Testis (tissue), 5 donors: ENCODE data around the gene BRD3OS. TPM values are rescaled to one million over a fixed set of nuclear protein-coding genes. Genes with fewer than 3 reads are reported as not detected.

Experiments used
- DNase-seq: peaks from one replicate; pipeline ENCODE4 v3.0.0-alpha.2; 2019
- H3K27ac ChIP-seq, 2 donors: fragments of 200-600 bp; sonication (generic); one replicate each; pipeline ENCODE4 v1.5.1; 2019
- H3K27me3 ChIP-seq: fragments of 200-600 bp; sonication (generic); one replicate; pipeline ENCODE4 v1.5.1; 2019
- H3K36me3 ChIP-seq: fragments of 200-600 bp; sonication (generic); one replicate; pipeline ENCODE4 v1.5.1; 2017; ENCODE audit warnings: low read depth; ENCODE audit errors: missing control alignments
- H3K4me1 ChIP-seq: fragments of 200-600 bp; sonication (generic); one replicate; pipeline ENCODE4 v1.5.1; 2019
- H3K4me3 ChIP-seq, 2 donors: fragments of 200-600 bp; sonication (generic); one replicate each; pipeline ENCODE4 v1.5.1; 2017 to 2019
- H3K9me3 ChIP-seq: fragments of 200-600 bp; sonication (generic); one replicate; pipeline ENCODE4 v1.5.1; 2017
- POLR2A ChIP-seq: fragments of 450-650 bp; IDR thresholded peaks from one replicate; pipeline ENCODE4 v1.6.1; 2017; ENCODE audit warnings: antibody characterized with exemption, mild to moderate bottlenecking, moderate library complexity
- WGBS, 2 donors: methylation state at CpG; one replicate each; pipeline ENCODE4 v1.1.5; 2018; 5-methylcytosine and 5-hydroxymethylcytosine counted together
- intact Hi-C: fragments of 100-400 bp; cut with DNase I; formaldehyde crosslinking; loops from one replicate; pipeline ENCODE4 v1.15.1; 2023; ENCODE audit warnings: low total_unique reads
- long read RNA-seq, 2 donors: transcript quantifications; one replicate each; lab custom pipeline, GENCODE V29; 2026
- polyA plus RNA-seq: library from polyadenylated mRNA; stranded (reverse); fragments of 350-450 nt; fragmentation: Illumina TruSeq; extraction: RNeasy Lipid Tissue Mini Kit (QIAGEN cat#74804); gene quantifications from one replicate; pipeline ENCODE4 v1.2.3, GENCODE V29; 2014; ENCODE audit warnings: low read depth, low replicate concordance; ENCODE audit not compliant: insufficient read depth
- total RNA-seq, 2 donors: library from RNA; depleted of rRNA; stranded (reverse); fragments of >200 nt; gene quantifications; one replicate each; pipeline ENCODE4 v1.2.3, GENCODE V29; 2016
- TF ChIP-seq, protein P1 (sequence below), 3 experiments: fragments of 450-650 bp in 2 of 3; fragments of 200-600 bp in 1 of 3; sonication (generic) in 1 of 3; IDR thresholded peaks; one replicate each; pipeline ENCODE4 v1.5.1; 2016 to 2019; ENCODE audit warnings: antibody characterized with exemption in 3 of 3, mild to moderate bottlenecking in 2 of 3, moderate library complexity in 1 of 3

BRD3OS gene, protein sequence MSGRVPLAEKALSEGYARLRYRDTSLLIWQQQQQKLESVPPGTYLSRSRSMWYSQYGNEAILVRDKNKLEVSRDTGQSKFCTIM
- 10 to 100 TPM; 18.9 to 19.0 TPM for total RNA-seq
- polyA plus RNA-seq = 29.5 TPM
- long read RNA-seq, donor 1, full-length matches to known transcripts = 130 of 130 reads
- long read RNA-seq, donor 1, partial matches to known transcripts = 0 of 130 reads
- long read RNA-seq, donor 1, other reads (novel, unspliced or antisense) = 0 of 130 reads
- long read RNA-seq, donor 2, full-length matches to known transcripts = 56 of 62 reads
- long read RNA-seq, donor 2, partial matches to known transcripts = 6 of 62 reads
- long read RNA-seq, donor 2, other reads (novel, unspliced or antisense) = 0 of 62 reads

- no peak for TF ChIP-seq POLR2A
- TF ChIP-seq, protein P1, sequence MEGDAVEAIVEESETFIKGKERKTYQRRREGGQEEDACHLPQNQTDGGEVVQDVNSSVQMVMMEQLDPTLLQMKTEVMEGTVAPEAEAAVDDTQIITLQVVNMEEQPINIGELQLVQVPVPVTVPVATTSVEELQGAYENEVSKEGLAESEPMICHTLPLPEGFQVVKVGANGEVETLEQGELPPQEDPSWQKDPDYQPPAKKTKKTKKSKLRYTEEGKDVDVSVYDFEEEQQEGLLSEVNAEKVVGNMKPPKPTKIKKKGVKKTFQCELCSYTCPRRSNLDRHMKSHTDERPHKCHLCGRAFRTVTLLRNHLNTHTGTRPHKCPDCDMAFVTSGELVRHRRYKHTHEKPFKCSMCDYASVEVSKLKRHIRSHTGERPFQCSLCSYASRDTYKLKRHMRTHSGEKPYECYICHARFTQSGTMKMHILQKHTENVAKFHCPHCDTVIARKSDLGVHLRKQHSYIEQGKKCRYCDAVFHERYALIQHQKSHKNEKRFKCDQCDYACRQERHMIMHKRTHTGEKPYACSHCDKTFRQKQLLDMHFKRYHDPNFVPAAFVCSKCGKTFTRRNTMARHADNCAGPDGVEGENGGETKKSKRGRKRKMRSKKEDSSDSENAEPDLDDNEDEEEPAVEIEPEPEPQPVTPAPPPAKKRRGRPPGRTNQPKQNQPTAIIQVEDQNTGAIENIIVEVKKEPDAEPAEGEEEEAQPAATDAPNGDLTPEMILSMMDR (IDR thresholded peaks at IDR 0.05) = no peak
- Histone ChIP-seq H3K4me1 (peaks cover 15% of the 10 kb centered on the region), H3K27ac (peak within 1 kb of the TSS; percentile 63 to 83), H3K36me3 (no peaks in the 10 kb centered on the region), H3K27me3 (no peaks in the 10 kb centered on the region), H3K9me3 (no peaks in the 10 kb centered on the region), H3K4me3 (peak within 1 kb of the TSS; percentile 85 to 86)
- peak; percentile 97 for DNase-seq
- 1% methylated on average over 13 to 40 of the region's 43 CpGs for WGBS, 2 donors
- intact Hi-C loops = no loop called here
Observed at GRCh38 chr9:134024828-134025605, at the start of gene BRD3OS. Gene BRD3OS, plus strand, starts transcription at chr9:134025481. Its CDS starts 1,267 bp downstream, at chr9:134026748.

GRCh38 chr9:133975511-133975910, 49.8 kb upstream of the BRD3OS start:
- no peak overlapping the region for H3K4me3 ChIP-seq
- no peaks in the 10 kb centered on the region for H3K36me3 ChIP-seq
- no peaks in the 10 kb centered on the region for H3K27me3 ChIP-seq
- peaks cover 5% of the 10 kb centered on the region for H3K4me1 ChIP-seq
- 89 to 97% methylated on average over 3 of the region's 3 CpGs for WGBS, 2 donors
- intact Hi-C loops = no loop called here
- DNase-seq = no peak
- TF ChIP-seq POLR2A = no peak
- TF ChIP-seq, protein P1 (IDR thresholded peaks at IDR 0.05) = no peak
- no peak overlapping the region for H3K27ac ChIP-seq
- no peaks in the 10 kb centered on the region for H3K9me3 ChIP-seq

GRCh38 chr9:133976191-133976861, 49.0 kb upstream of the BRD3OS start:
- peaks cover 5% of the 10 kb centered on the region for H3K4me1 ChIP-seq
- no peaks in the 10 kb centered on the region for H3K9me3 ChIP-seq
- no peak for DNase-seq
- H3K27me3 ChIP-seq = no peaks in the 10 kb centered on the region
- TF ChIP-seq POLR2A = no peak
- TF ChIP-seq, protein P1 (IDR thresholded peaks at IDR 0.05) = no peak
- H3K4me3 ChIP-seq = no peak overlapping the region
- intact Hi-C loops = no loop called here
- no peaks in the 10 kb centered on the region for H3K36me3 ChIP-seq
- H3K27ac ChIP-seq = no peak overlapping the region
- WGBS, 2 donors = 90% methylated on average over 16 to 17 of the region's 17 CpGs

GRCh38 chr9:133976887-133977286, 48.4 kb upstream of the BRD3OS start:
- no peaks in the 10 kb centered on the region for H3K9me3 ChIP-seq
- H3K27me3 ChIP-seq = no peaks in the 10 kb centered on the region
- intact Hi-C loops = no loop called here
- H3K4me3 ChIP-seq = no peak overlapping the region
- no peak overlapping the region for H3K27ac ChIP-seq
- 88 to 95% methylated on average over 6 to 9 of the region's 9 CpGs for WGBS, 2 donors
- DNase-seq = no peak
- no peak for TF ChIP-seq POLR2A
- TF ChIP-seq, protein P1 (IDR thresholded peaks at IDR 0.05) = no peak
- no peaks in the 10 kb centered on the region for H3K36me3 ChIP-seq
- no peaks in the 10 kb centered on the region for H3K4me1 ChIP-seq
